Eye (tissue), 1 donor: ENCODE results near the gene MPZ.
"Not testable (repeated sequence)": the region's sequence is repeated elsewhere in the genome, so short reads cannot be mapped to it uniquely, and the experiment has no call there.

Source experiments
- DNase-seq: peaks from one replicate; pipeline ENCODE4 v3.0.0-alpha.2; 2015

MPZ gene

GRCh38 chr1:161299347-161299746 is 10.4 kb downstream of the MPZ start:
- no peak for DNase-seq

- no peak for DNase-seq
Measured at GRCh38 chr1:161298116-161298515, 11.7 kb downstream of the MPZ start.

GRCh38 chr1:161297415-161297814 is 12.4 kb downstream of the MPZ start:
- no peak for DNase-seq

GRCh38 chr1:161290779-161291178 is 19.0 kb downstream of the MPZ start:
- no peak for DNase-seq

- no peak for DNase-seq
Measured at GRCh38 chr1:161287482-161288054, 22.2 kb downstream of the MPZ start.

- DNase-seq = peak; percentile 24
Measured at GRCh38 chr1:161285521-161285920, 24.2 kb downstream of the MPZ start.

GRCh38 chr1:161285113-161285512 is 24.7 kb downstream of the MPZ start:
- no peak for DNase-seq

GRCh38 chr1:161282991-161283390 is 26.8 kb downstream of the MPZ start:
- DNase-seq = no peak

GRCh38 chr1:161274874-161275273 is 34.9 kb downstream of the MPZ start:
- DNase-seq = peak; percentile 61

- peak; percentile 19 for DNase-seq
Measured at GRCh38 chr1:161273402-161273801, 36.4 kb downstream of the MPZ start.

- DNase-seq = no peak
Measured at GRCh38 chr1:161267321-161267720, 42.4 kb downstream of the MPZ start.

GRCh38 chr1:161266836-161267235 is 42.9 kb downstream of the MPZ start:
- DNase-seq = no peak

- no peak for DNase-seq
Measured at GRCh38 chr1:161266202-161266601, 43.6 kb downstream of the MPZ start.

- DNase-seq = no peak
Measured at GRCh38 chr1:161265305-161265704, 44.5 kb downstream of the MPZ start.

- DNase-seq = peak; percentile 80
Measured at GRCh38 chr1:161261261-161262235, 48.2 kb downstream of the MPZ start.

- DNase-seq = peak; percentile 17
Measured at GRCh38 chr1:161260376-161261260, 49.1 kb downstream of the MPZ start.

- DNase-seq = no peak
Measured at GRCh38 chr1:161259765-161260164, 50.0 kb downstream of the MPZ start.

- DNase-seq = no peak
Measured at GRCh38 chr1:161259345-161259702, 50.4 kb downstream of the MPZ start.

- DNase-seq = peak; percentile 90
Measured at GRCh38 chr1:161258439-161259344, 51.1 kb downstream of the MPZ start, which contains the start of gene PCP4L1. PCP4L1 (plus strand) TSS chr1:161258745; CDS start chr1:161258975, 230 bp downstream.

GRCh38 chr1:161257109-161257508 is 52.7 kb downstream of the MPZ start:
- DNase-seq = peak; percentile 29

- DNase-seq = not testable (repeated sequence)
Measured at GRCh38 chr1:161255955-161256520, 53.7 kb downstream of the MPZ start.

- DNase-seq = not testable (repeated sequence)
Measured at GRCh38 chr1:161255302-161255701, 54.5 kb downstream of the MPZ start.
